Raji (cell line): ENCODE measurements around the gene TEKT5.

Source experiments
- POLR2A ChIP-seq: IDR thresholded peaks from 2 replicates; pipeline ENCODE4 v1.6.1; 2011; ENCODE audit warnings: low read depth, low read length, control low read depth; ENCODE audit not compliant: insufficient read depth

Gene TEKT5

DNA sequence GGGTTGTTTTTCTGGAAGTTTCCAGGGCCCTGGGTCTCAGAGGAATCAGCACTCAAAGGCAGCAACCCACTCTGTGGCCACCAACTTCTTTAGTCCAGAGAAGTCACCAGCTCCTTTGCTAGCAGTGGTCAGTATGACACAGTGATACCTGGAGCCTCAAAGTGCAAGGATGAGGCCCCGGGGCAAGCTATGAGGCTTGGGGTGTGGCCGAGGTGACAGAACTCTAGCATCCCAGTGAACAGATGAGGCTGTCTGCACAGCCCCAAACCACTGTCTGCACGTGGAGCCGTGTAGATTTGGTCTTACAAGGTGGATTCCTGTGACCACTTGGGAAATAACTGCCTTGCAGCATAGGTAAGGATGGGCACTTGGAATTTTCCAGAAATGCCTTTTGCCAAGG lies 24.9 kb downstream of the TEKT5 start:
- no peak for TF ChIP-seq POLR2A

DNA sequence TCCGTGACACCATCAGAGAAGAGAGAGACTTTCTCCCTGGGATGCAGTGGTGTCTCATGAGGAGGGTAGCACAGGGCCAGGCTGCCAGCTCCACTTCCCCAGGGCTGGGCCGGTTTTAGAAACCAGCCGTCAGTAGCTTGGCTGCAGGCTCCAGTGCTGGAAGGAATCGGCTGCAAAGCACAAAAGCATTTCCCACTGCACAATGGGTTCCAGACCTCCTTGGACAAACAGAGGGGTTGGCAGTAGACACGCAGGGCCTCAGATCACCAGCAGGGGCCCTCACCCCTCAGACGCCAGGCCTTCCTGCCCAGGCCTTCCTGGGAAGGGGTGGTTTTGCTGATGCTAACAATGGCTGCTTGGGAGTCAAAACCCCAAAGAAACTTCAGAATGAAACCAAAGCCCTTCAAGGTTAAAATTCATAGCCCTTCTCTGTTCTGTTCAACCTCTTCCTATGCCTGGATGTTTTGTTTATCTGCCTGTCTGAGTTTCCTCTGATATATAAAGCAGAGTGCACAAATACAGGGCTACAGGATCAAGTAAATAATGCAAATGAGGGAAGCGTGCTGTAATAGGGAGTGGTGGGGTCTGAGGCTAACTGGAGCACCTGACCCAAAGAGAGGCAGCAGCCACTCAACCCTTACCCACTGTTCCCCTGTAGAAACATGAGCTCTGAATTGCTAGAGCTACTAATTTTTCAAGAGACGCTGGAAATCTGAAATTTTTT lies 26.2 kb downstream of the TEKT5 start:
- TF ChIP-seq POLR2A: no peak

DNA sequence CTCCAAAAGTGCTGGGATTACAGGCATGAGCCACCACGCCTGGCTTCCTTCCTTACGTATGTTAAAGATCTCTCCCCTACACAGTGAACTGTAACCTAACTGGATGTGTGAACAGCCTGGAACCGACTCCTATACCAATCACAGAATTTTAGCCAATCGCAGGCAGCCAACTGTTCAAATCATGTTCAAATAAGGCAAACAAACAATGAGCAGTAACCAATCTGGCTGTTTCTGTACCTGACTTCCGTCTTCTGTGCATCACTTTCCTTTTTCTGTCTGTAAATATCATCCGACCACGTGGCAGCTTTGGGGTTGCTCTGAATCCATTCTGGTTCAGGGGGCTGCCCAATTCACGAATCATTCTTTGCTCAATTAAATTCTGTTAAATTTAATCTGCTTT lies 27.5 kb downstream of the TEKT5 start:
- no peak for TF ChIP-seq POLR2A

DNA sequence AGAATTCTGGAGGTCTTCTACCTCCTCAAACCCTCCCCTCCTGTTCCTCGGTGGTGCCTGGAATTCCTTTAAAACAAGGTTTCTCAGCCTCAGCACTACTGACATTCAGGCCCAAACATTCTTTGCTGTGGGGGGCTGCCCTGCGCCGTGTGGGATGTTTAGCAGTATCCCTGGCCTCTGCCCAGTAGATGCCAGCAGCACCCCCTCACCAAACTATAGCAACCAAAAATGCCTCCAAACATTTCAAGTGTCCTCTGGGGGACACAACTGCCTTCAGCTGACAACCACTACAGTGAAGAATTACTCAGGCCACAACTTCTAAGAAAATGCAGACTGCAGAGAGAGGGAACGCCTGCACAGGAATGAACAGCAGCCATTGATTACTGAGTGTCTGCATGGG lies 28.4 kb downstream of the TEKT5 start:
- no peak for TF ChIP-seq POLR2A

DNA sequence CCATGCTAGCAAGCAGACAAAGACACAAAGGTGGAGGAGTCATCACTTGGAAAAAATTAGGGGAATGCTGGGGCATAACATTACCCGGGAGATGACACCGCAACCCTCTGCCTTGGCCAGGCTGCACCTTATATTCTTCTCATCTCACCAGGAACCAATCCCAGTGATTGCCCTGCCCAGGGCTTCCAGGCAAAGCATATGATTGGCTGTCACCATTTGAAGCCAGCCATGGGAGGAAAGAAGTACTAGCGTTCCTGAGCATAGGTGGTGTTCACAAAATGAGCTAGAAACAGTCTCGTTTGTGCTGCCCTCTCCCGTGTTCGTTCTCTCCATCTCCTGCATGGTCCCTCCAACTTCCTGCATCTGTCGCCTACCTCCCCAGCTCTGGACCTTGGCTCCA lies 29.6 kb downstream of the TEKT5 start:
- TF ChIP-seq POLR2A: no peak

DNA sequence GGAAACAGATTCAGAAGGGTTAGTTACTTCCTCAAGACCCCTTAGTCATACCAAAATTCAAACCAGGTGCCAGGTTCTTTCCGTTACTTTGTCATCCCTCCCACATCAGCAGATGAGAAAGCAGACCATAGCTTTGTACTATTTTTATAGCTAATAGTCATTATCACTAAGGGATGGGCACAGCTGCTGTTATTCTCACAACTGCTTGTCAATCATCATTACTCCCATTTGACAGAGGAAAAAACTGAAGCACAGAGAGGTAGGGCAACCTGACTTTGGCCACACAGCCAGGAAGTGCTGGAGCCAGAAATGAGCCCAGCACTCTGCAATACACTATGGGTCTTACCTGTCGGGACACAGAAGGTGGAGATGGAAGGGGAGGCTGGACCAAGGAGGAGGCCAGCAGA lies 30.0 kb downstream of the TEKT5 start:
- TF ChIP-seq POLR2A: no peak

DNA sequence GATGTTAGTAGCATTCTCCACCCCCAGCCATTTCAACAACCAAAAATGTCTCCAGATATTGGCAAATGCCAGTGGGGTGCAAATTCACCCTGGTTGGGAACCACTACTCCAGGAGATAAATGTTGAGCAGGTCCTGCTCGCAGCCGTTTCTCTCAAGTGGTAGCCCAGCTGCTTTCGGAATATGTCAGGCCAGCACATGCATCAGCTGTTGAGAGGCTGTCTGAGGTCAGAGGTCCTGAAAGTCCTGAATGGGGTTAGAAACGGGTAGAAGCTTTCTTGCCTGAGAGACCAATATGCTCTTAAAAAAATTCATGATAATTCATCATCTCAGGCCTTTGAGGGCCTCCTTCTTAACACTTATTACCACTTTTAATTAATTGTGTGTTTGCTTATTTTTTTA lies 31.0 kb downstream of the TEKT5 start:
- no peak for TF ChIP-seq POLR2A

DNA sequence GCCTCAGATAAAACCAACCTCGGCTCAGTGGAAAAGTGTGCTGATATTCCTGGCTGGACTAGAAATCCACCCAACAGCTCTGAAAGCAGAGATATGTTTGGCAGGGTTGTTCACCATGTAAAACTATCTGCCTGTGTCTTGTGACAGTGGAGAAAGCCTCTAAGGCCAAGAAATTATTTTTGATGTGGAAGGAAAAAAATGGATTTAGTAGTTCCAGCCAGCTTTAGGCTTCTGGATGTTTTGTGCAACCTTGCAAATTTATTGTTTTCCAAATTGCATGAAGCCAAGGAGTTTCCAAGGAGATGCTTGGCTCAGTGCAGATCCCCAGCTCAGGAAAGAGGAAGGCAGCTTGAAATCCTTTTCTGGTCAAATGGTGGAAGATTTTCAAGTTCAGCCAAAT lies 31.6 kb downstream of the TEKT5 start:
- TF ChIP-seq POLR2A: no peak

DNA sequence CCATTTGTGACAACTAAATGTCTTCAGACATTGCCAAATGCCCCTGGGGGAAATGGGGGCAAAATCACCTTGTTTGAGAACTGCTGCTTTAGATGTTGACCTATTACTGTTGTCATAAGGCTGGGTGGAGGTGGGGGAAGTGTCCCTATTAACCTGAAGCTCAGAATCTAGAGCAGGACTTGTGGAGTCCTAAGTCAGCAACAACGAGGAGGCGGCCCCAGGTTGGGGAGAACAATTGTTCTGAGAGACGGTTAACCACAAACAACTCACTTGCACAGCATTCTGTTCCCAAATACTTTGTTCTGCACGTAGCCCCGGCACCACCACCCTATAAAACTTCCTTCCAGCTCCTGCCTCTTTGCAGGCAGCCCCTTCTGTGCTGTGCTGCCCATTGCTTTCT lies 32.5 kb downstream of the TEKT5 start:
- TF ChIP-seq POLR2A: no peak

DNA sequence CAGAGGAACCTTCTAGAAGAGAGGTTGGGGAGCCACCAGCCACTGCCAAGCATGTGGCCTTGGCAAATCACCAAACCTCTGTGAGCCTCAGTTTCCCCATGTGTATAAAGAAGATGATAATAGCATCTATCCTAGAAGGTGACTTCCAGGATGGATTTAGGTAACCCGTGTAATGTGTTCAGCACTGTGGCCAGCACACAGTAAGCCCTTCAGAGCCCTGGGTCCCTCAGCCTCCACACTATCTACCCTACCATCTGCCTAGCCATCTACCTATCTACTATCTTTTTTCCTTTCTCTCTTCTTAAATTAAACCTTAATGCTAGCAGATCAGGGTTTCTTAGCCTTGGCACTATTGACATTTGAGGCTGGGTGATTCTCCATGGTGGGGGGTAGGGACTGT lies 33.0 kb downstream of the TEKT5 start:
- no peak for TF ChIP-seq POLR2A

DNA sequence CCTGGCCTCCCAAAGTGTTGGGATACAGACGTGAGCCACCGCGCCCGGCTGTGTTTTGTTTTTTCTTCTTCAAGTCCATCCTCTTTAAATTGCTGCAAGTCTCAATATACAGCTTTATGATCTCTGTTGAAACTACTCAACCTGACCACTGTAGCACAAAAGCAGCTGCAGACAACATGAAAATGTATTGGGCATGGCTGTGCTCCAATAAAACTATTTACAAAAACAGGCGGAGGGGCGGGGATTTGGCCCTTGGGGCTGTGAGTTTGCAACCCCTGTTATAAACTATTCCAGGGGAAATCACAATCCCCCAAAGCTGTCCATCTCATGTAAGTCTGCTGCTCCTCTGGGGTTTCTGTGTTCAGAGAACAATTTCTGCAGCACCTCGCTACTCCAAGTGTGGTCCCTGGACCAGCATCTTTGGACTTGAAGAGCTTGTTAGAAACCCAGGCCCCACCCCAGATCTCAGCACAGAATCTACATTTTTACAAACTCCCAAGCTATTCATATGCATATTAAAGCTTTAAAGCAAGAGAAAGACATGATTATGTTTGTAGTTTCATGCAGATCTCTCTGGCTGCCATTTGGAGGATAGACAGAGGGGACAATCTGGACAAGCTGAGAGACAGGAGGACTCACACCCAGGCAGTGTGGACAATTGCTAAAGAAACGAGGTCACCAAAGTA lies 33.6 kb downstream of the TEKT5 start:
- TF ChIP-seq POLR2A: no peak

DNA sequence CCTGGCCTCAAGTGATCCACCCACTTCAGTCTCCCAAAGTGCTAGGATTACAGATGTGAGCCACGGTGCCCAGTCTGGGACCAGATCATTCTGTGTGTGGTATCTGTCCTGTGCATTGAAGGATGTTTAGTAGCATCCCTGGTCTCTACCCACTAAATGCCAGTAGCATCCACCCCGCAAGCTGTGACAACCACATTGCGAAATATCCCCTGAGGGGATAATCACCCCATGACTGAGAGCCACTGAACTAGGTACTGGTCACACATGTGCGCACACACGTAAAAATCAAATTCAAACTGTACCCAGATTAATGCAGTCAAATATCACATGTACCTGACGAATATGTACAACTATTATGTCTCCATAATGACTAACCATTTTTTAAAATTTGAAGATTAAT lies 35.8 kb downstream of the TEKT5 start:
- TF ChIP-seq POLR2A: no peak

DNA sequence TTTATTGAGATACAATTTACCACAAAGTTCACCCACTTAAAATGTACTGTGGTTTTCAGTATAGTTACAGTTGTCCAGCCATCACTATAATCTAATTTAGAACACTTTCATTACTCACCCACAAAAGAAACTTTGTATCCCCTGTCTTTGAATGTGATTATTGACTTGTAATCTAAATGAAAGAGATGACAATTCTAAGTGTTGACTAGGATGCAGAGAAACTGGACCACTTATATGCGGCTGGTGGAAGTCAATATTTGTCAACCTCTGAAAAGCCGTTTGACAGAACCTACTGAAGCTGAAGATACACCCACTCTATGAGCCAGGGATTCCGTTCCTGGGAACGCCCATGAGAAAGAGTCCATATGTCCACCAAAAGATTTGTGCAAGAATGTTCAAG lies 36.8 kb downstream of the TEKT5 start:
- no peak for TF ChIP-seq POLR2A

DNA sequence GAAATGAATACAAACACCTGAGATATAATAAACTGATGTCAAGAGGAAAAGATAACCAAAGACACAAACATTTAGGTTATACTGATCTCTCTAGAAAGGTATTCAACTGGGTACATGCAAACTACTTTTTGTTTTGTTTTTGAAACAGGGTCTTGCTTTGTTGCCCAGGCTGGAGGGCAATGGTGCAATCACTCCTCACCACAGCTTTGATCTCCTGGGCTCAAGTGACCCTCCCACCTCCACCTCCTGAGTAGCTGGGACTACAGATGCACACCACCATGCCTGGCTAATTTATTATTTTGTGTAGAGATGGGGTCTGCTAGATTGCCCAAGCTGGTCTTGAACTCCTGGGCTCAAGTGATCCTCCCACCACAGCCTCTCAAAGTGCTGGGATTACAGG lies 38.1 kb downstream of the TEKT5 start:
- no peak for TF ChIP-seq POLR2A

DNA sequence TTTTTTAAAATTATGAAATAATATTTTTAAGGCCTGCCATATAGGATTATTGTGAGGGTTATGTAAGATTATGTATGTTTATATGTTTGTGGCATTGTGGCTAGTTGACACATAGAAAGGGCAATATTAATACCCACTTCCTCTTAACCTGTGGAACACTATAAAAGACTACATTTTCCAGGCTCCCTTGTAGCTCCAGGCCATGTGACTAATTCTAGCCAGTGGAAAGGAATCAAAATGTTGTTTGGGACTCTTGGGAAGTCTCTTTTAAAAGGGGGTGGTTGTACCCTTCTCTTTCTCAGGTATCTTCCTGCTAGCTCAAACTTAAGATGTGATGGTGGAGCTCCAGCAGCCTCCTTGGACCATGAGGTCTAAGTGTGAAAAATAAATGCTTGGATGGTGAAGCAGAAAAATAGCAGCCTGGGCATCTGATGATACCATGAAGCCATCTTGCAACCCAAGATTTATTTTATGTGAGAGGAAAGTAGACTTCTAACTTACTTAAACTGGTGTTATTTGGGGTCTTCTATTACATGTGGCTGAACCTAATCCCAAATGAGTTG lies 39.2 kb downstream of the TEKT5 start:
- no peak for TF ChIP-seq POLR2A

DNA sequence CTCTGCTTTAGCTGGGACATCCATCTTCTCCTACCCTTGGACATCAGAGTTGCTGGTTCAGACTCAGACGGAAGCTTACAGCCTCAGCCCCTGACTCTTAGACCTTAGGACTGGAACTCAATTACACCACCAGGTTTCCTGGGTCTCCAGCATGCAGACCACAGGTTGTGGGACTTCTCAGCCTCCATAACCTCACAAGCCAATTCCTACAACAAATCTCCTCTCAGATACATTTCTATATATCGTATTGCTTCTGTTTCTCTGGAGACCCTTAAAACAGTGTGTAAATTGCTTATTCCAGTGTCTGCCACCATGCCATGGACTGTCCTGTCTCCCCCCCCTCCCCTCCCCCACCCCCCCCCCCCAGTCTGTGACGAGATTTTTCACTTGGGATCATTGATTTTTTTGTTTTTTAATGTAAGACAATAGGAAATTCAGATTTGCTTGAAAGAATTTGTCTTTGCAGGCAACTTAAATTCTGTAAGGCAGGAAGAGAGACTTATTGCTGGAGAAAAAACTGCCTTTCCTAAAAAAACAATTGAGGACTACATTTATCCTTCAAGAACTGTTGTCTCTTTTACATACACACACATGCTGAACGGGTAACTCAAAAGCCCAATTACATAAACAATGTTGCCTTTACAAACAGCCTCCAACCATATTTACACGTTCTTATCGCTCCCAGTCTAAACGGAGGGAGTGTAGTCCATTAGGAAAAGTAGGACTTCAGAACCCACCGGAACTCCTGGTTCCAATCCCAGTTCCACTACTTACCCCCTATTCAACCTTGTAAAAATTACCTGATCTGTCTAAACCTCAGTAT lies 39.9 kb downstream of the TEKT5 start:
- no peak for TF ChIP-seq POLR2A
